K562 (cell line): Measurements from ENCODE around the gene MEFV.

ENCODE experiments used
- EP300 ChIP-seq: IDR thresholded peaks from 2 replicates; pipeline ENCODE4 v1.6.1; 2012; ENCODE audit warnings: low read length, improper control_type of control experiment
- HNRNPUL1 ChIP-seq: fragments of 200-400 bp; formaldehyde crosslinking; IDR thresholded peaks from 2 replicates; pipeline ENCODE4 v1.6.1; 2017; ENCODE audit warnings: low read length
- MTA2 ChIP-seq: fragments of 450-650 bp; IDR thresholded peaks from 2 replicates; pipeline ENCODE4 v1.6.1; 2016; ENCODE audit warnings: low read depth
- POLR2A ChIP-seq: fragments of 450-650 bp; conservative IDR thresholded peaks from 2 replicates; pipeline ENCODE4 v1.6.1; 2016
- SPI1 ChIP-seq: IDR thresholded peaks from 2 replicates; pipeline ENCODE4 v1.6.1; 2011; ENCODE audit warnings: low read depth, low read length, control low read depth, borderline replicate concordance
- ZC3H4 ChIP-seq: sonication (generic); formaldehyde crosslinking; IDR thresholded peaks from 2 replicates; pipeline ENCODE4 v1.9.0; 2021; ENCODE audit warnings: missing genetic modification reagents, borderline replicate concordance
- TF ChIP-seq, protein P1 (sequence below), 3 experiments: IDR thresholded peaks in 2 of 3; conservative IDR thresholded peaks in 1 of 3; 2 replicates each; pipeline ENCODE4 v1.5.1; 2011 to 2012; ENCODE audit warnings: low read length in 3 of 3, mild to moderate bottlenecking in 3 of 3, control low read depth in 2 of 3, improper control_type of control experiment in 1 of 3, inconsistent platforms in 1 of 3, low read depth in 1 of 3, mixed read lengths in 1 of 3, moderate library complexity in 1 of 3; ENCODE audit not compliant: insufficient read depth in 2 of 3
- TF ChIP-seq, protein P2 (sequence below), 2 experiments: fragments of 450-650 bp in 1 of 2; sonication (generic) in 1 of 2; formaldehyde crosslinking; conservative IDR thresholded peaks; 2 replicates each; pipeline versions ENCODE4 v1.4.0 to v1.8.1; 2020 to 2022; ENCODE audit warnings: mild to moderate bottlenecking in 1 of 2, missing genetic modification reagents in 1 of 2

DNA sequence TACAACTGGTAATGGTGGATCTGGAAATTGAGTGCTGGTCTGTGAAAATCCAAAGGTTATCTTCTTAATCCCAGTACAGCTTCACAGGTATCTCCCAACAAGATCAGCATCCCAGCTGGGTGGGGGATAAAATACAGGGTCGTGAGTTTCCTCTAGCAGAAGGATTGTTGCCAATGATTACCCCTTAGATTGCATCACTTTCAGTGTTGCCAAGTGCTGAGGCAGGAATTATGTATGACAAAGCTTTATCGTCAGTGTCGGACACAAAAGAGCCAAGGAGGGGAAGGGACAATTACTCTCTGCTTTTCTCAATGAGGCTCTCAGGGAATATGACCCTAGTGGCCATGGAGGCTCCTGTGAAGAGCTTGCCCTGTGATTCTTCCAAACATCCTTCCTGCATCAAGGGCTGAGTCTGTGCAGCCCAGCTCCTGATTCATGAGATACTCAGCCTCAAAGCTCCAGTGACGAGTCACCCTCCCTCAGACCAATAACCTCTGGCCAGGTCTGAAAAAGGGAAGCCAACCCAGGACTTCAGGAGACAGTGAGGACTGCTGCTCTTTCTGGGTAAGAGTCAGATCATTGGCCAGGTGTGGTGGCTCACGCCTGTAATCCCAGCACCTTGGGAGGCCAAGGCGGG, 53.4 kb downstream of the MEFV start:
- TF ChIP-seq POLR2A: no peak
- TF ChIP-seq MTA2: no peak
- TF ChIP-seq ZC3H4 (CRISPR knock-in tag): no peak
- no peak for TF ChIP-seq HNRNPUL1
- TF ChIP-seq, protein P1, sequence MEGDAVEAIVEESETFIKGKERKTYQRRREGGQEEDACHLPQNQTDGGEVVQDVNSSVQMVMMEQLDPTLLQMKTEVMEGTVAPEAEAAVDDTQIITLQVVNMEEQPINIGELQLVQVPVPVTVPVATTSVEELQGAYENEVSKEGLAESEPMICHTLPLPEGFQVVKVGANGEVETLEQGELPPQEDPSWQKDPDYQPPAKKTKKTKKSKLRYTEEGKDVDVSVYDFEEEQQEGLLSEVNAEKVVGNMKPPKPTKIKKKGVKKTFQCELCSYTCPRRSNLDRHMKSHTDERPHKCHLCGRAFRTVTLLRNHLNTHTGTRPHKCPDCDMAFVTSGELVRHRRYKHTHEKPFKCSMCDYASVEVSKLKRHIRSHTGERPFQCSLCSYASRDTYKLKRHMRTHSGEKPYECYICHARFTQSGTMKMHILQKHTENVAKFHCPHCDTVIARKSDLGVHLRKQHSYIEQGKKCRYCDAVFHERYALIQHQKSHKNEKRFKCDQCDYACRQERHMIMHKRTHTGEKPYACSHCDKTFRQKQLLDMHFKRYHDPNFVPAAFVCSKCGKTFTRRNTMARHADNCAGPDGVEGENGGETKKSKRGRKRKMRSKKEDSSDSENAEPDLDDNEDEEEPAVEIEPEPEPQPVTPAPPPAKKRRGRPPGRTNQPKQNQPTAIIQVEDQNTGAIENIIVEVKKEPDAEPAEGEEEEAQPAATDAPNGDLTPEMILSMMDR (IDR thresholded peaks at IDR 0.05 in 2 of 3, conservative IDR thresholded peaks at IDR 0.05 in 1 of 3; ENCODE audit: insufficient read depth in 2 of 3, low read depth in 1 of 3, low read length in 3 of 3): no peak
- TF ChIP-seq EP300: no peak
- TF ChIP-seq SPI1: no peak
- TF ChIP-seq, protein P2, sequence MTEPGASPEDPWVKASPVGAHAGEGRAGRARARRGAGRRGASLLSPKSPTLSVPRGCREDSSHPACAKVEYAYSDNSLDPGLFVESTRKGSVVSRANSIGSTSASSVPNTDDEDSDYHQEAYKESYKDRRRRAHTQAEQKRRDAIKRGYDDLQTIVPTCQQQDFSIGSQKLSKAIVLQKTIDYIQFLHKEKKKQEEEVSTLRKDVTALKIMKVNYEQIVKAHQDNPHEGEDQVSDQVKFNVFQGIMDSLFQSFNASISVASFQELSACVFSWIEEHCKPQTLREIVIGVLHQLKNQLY (CRISPR knock-in tag; conservative IDR thresholded peaks at IDR 0.05): no peak
